Measurements from ENCODE around the gene GHDC.
"Not testable (repeated sequence)": the region's sequence is repeated elsewhere in the genome, so short reads cannot be mapped to it uniquely, and the experiment has no call there.

DNA sequence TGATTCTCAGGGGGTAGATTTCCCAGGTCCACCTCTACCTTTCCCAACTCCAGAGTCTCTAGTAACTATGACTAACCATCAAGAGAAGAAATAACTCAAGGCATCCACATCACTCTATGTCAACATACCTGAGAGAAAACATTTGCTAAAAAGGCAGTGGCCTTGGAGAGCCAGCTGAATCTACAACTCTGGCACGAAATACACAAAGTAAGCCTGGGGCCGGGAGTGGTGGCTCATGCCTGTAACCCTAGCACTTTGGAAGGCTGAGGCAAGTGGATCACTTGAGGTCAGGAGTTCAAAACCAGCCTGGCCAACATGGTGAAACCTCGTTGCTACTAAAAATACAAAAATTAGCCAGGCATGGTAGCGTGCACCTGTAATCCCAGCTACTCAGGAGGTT, 51.2 kb downstream of the GHDC start:
- TF ChIP-seq, protein P1, sequence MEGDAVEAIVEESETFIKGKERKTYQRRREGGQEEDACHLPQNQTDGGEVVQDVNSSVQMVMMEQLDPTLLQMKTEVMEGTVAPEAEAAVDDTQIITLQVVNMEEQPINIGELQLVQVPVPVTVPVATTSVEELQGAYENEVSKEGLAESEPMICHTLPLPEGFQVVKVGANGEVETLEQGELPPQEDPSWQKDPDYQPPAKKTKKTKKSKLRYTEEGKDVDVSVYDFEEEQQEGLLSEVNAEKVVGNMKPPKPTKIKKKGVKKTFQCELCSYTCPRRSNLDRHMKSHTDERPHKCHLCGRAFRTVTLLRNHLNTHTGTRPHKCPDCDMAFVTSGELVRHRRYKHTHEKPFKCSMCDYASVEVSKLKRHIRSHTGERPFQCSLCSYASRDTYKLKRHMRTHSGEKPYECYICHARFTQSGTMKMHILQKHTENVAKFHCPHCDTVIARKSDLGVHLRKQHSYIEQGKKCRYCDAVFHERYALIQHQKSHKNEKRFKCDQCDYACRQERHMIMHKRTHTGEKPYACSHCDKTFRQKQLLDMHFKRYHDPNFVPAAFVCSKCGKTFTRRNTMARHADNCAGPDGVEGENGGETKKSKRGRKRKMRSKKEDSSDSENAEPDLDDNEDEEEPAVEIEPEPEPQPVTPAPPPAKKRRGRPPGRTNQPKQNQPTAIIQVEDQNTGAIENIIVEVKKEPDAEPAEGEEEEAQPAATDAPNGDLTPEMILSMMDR (IDR thresholded peaks at IDR 0.05), result not testable (repeated sequence)
- TF ChIP-seq POLR2A (IDR thresholded peaks at IDR 0.05), result not testable (repeated sequence)
